HCT116 (cell line): ENCODE measurements around the gene LIG3. TPM values are rescaled to one million over a fixed set of nuclear protein-coding genes. Genes with fewer than 3 reads are reported as not detected.

Experiments
- ATAC-seq: fragments of 200-7000 bp; cut with Tn5 transposase; 2 replicates; pipeline ENCODE4 v1.9.1; 2020; ENCODE audit warnings: mild to moderate bottlenecking, moderate library complexity
- BruUV-seq: library from RNA; stranded (reverse); fragments of 400-500 nt; replicated peaks from 2 replicates; lab custom pipeline; 2021; lab: Mats Ljungman, UMichigan
- CTCF ChIA-PET: fragments of 300-600 bp; sonication (Branson Sonifier 250); formaldehyde crosslinking; loops from one replicate; lab custom pipeline; 2021; ENCODE audit warnings: antibody characterized with exemption; lab: Charles Lee
- POLR2A ChIA-PET: fragments of 300-600, 350-600 bp; sonication (Branson Sonifier 250); formaldehyde crosslinking; loops from one replicate; lab custom pipeline; 2021; ENCODE audit warnings: antibody characterized with exemption; lab: Charles Lee
- RAD21 ChIA-PET, 2 experiments: fragments of 300-600 bp; sonication (Branson Sonifier 250); formaldehyde crosslinking; loops; one replicate each; lab custom pipeline; 2023; ENCODE audit warnings: low total read pairs in 2 of 2; ENCODE audit not compliant: uncharacterized antibody in 2 of 2, unreplicated experiment in 2 of 2, low non-redundant PET in 1 of 2; lab: Charles Lee
- DNase-seq: peaks from one replicate; pipeline ENCODE4 v3.0.0-alpha.2; 2010; ENCODE audit warnings: low read depth, low spot score
- H2AFZ ChIP-seq: fragments of 200-600 bp; shearing (Covaris generic), sonication (generic); 2 replicates; pipeline ENCODE4 v1.6.1; 2017; ENCODE audit warnings: low read depth, mixed run types, mixed read lengths, antibody characterized with exemption, low read length; ENCODE audit not compliant: poor library complexity, severe bottlenecking
- H3K27ac ChIP-seq: 2 replicates; pipeline ENCODE4 v1.5.1; 2012; ENCODE audit warnings: low read depth, low read length
- H3K27me3 ChIP-seq: fragments of 200-600 bp; sonication (generic); 2 replicates; pipeline ENCODE4 v1.6.1; 2016; ENCODE audit warnings: mixed run types, low read length, mixed read lengths; ENCODE audit not compliant: insufficient read depth
- H3K36me3 ChIP-seq, 2 experiments: fragments of 200-500 bp in 1 of 2; fragments of 200-600 bp in 1 of 2; sonication (Bioruptor generic) in 1 of 2; sonication (generic) in 1 of 2; 2 replicates each; pipeline versions ENCODE4 v1.5.1 to v1.6.1; 2014 to 2016; ENCODE audit warnings: low read length in 2 of 2, inconsistent platforms in 1 of 2, mixed read lengths in 1 of 2, mixed run types in 1 of 2; ENCODE audit not compliant: insufficient read depth in 2 of 2, control insufficient read depth in 1 of 2
- H3K4me1 ChIP-seq, 2 experiments: fragments of 200-600 bp in 1 of 2; sonication (generic) in 1 of 2; 2 replicates each; pipeline versions ENCODE4 v1.5.1 to v1.6.1; 2012 to 2017; ENCODE audit warnings: low read length in 2 of 2, inconsistent platforms in 1 of 2, mild to moderate bottlenecking in 1 of 2, mixed read lengths in 1 of 2, mixed run types in 1 of 2, moderate library complexity in 1 of 2; ENCODE audit not compliant: insufficient read depth in 2 of 2, control insufficient read depth in 1 of 2
- H3K4me2 ChIP-seq: fragments of 200-600 bp; sonication (generic); 2 replicates; pipeline ENCODE4 v1.6.1; 2017; ENCODE audit warnings: mixed run types, low read length, mixed read lengths
- H3K4me3 ChIP-seq, 2 experiments: fragments of 200-600 bp in 1 of 2; sonication (generic) in 1 of 2; replicated peaks in 1 of 2; 2 replicates each; pipeline ENCODE4 v1.5.1; 2011 to 2016; ENCODE audit warnings: low read length in 2 of 2, control low read depth in 1 of 2, low read depth in 1 of 2, mild to moderate bottlenecking in 1 of 2, mixed read lengths in 1 of 2, mixed run types in 1 of 2
- H3K79me2 ChIP-seq: fragments of 200-600 bp; sonication (generic); 2 replicates; pipeline ENCODE4 v1.6.1; 2017; ENCODE audit warnings: mild to moderate bottlenecking, mixed run types, low read length, moderate library complexity, mixed read lengths; ENCODE audit not compliant: insufficient read depth
- H3K9ac ChIP-seq: fragments of 200-600 bp; sonication (generic); 2 replicates; pipeline ENCODE4 v1.6.1; 2016; ENCODE audit warnings: low read length, mixed read lengths
- H3K9me2 ChIP-seq: fragments of 200-600 bp; sonication (generic), shearing (Covaris generic); 2 replicates; pipeline ENCODE4 v1.6.1; 2017; ENCODE audit warnings: mixed run types, mild to moderate bottlenecking, moderate library complexity; ENCODE audit not compliant: insufficient read depth
- H3K9me3 ChIP-seq, 2 experiments: fragments of 200-500 bp in 1 of 2; fragments of 200-600 bp in 1 of 2; sonication (Bioruptor generic) in 1 of 2; sonication (generic) in 1 of 2; 2 replicates each; pipeline ENCODE4 v1.6.1; 2014 to 2017; ENCODE audit warnings: low read length in 2 of 2, mixed read lengths in 2 of 2, inconsistent platforms in 1 of 2, low read depth in 1 of 2, mild to moderate bottlenecking in 1 of 2, mixed run types in 1 of 2, moderate library complexity in 1 of 2; ENCODE audit not compliant: control insufficient read depth in 1 of 2, insufficient read depth in 1 of 2
- H4K20me1 ChIP-seq: fragments of 200-600 bp; sonication (generic), shearing (Covaris generic); 2 replicates; pipeline ENCODE4 v1.6.1; 2017; ENCODE audit warnings: mixed run types, mild to moderate bottlenecking, moderate library complexity; ENCODE audit not compliant: insufficient read depth
- CEBPB ChIP-seq: IDR thresholded peaks from 2 replicates; pipeline ENCODE4 v1.6.1; 2012; ENCODE audit warnings: low read depth
- CTCF ChIP-seq, 3 experiments: fragments of 200-600 bp in 1 of 3; sonication (generic) in 1 of 3; IDR thresholded peaks in 2 of 3; conservative IDR thresholded peaks in 1 of 3; 2 replicates each; pipeline ENCODE4 v1.5.1; 2012 to 2017; ENCODE audit warnings: low read depth in 2 of 3, low read length in 2 of 3, antibody characterized with exemption in 1 of 3, borderline replicate concordance in 1 of 3, control low read depth in 1 of 3, mild to moderate bottlenecking in 1 of 3, mixed read lengths in 1 of 3, mixed run types in 1 of 3, moderate library complexity in 1 of 3; ENCODE audit not compliant: insufficient read depth in 1 of 3
- EGR1 ChIP-seq: IDR thresholded peaks from 2 replicates; pipeline ENCODE4 v1.6.1; 2012; ENCODE audit warnings: low read depth
- ELF1 ChIP-seq: IDR thresholded peaks from 2 replicates; pipeline ENCODE4 v1.6.1; 2012; ENCODE audit warnings: low read depth, borderline replicate concordance
- EZH2 ChIP-seq: fragments of 200-600 bp; sonication (generic); IDR thresholded peaks from 2 replicates; pipeline ENCODE4 v1.6.1; 2017; ENCODE audit warnings: antibody characterized with exemption, mixed run types
- JUND ChIP-seq: IDR thresholded peaks from 2 replicates; pipeline ENCODE4 v1.6.1; 2012
- MAX ChIP-seq: IDR thresholded peaks from 2 replicates; pipeline ENCODE4 v1.6.1; 2012
- POLR2AphosphoS5 ChIP-seq: IDR thresholded peaks from 2 replicates; pipeline ENCODE4 v1.6.1; 2011; ENCODE audit warnings: mild to moderate bottlenecking, low read depth, low read length, moderate library complexity
- RAD21 ChIP-seq: IDR thresholded peaks from 2 replicates; pipeline ENCODE4 v1.6.1; 2012; ENCODE audit warnings: low read depth, mild to moderate bottlenecking
- SP1 ChIP-seq: IDR thresholded peaks from 2 replicates; pipeline ENCODE4 v1.6.1; 2012; ENCODE audit warnings: low read depth
- SRF ChIP-seq: IDR thresholded peaks from 2 replicates; pipeline ENCODE4 v1.6.1; 2012; ENCODE audit warnings: low read depth
- TCF7L2 ChIP-seq: IDR thresholded peaks from 2 replicates; pipeline ENCODE4 v1.7.0; 2011; ENCODE audit warnings: borderline replicate concordance, inconsistent platforms; ENCODE audit not compliant: insufficient read depth, insufficient read length; ENCODE audit errors: extremely low read depth
- YY1 ChIP-seq: IDR thresholded peaks from 2 replicates; pipeline ENCODE4 v1.6.1; 2011; ENCODE audit warnings: low read length, low read depth, moderate library complexity, mild to moderate bottlenecking; ENCODE audit not compliant: insufficient replicate concordance; ENCODE audit errors: extremely low read depth
- ZFX ChIP-seq: fragments of 450-650 bp; IDR thresholded peaks from 2 replicates; pipeline ENCODE4 v1.6.1; 2017
- ZNF274 ChIP-seq: fragments of 200-500 bp; sonication (Bioruptor generic); IDR thresholded peaks from 2 replicates; pipeline ENCODE4 v1.6.1; 2014; ENCODE audit warnings: mild to moderate bottlenecking, low read depth, low read length, inconsistent platforms
- intact Hi-C: fragments of 100-400 bp; cut with micrococcal nuclease; formaldehyde crosslinking; loops from 2 replicates; pipeline ENCODE4 v1.10.0; 2022
- total RNA-seq: library from RNA; stranded (reverse); gene quantifications from one replicate; pipeline ENCODE4 v1.2.1, GENCODE V29; 2021; ENCODE audit not compliant: unreplicated experiment

Gene LIG3
- total RNA-seq, 1 experiment from 2014 or later: 49.4 TPM

- TF ChIP-seq JUND: no peak
- TF ChIP-seq RAD21: no peak
- no peak for TF ChIP-seq TCF7L2
- TF ChIP-seq SP1: no peak
- no peak for TF ChIP-seq ZFX
- TF ChIP-seq EZH2: no peak
- no peak for TF ChIP-seq YY1
- no peak for TF ChIP-seq ELF1
- TF ChIP-seq MAX: no peak
- no peak for TF ChIP-seq SRF
- TF ChIP-seq ZNF274: no peak
Measured at GRCh38 chr17:35011671-35012216, 31.4 kb downstream of the LIG3 start.

GRCh38 chr17:35016369-35016768 lies 36.1 kb downstream of the LIG3 start:
- ATAC-seq (no peak), DNase-seq (no peak)
- no peaks in the 10 kb centered on the region for H3K9me2 ChIP-seq
- H3K9ac ChIP-seq: no peak overlapping the region
- intact Hi-C loops: no loop called here
- H3K79me2 ChIP-seq: no peaks in the 10 kb centered on the region
- peaks cover 4 to 15% of the 10 kb centered on the region in 2 experiments; a peak in 3 of 4 replicates for H3K36me3 ChIP-seq
- ChIA-PET POLR2A (no interaction called here), CTCF (no interaction called here), RAD21 (no interaction called here)
- H3K9me3 ChIP-seq: no peaks in the 10 kb centered on the region
- H3K4me2 ChIP-seq: no peak overlapping the region
- no peaks in the 10 kb centered on the region for H4K20me1 ChIP-seq
- no peak overlapping the region for H3K27ac ChIP-seq
- no peak overlapping the region for H3K4me3 ChIP-seq
- BruUV-seq: no TSS peak
- H2AFZ ChIP-seq: no peak overlapping the region
- no peaks in the 10 kb centered on the region for H3K27me3 ChIP-seq
- no peaks in the 10 kb centered on the region for H3K4me1 ChIP-seq
- no peak for TF ChIP-seq CEBPB
- TF ChIP-seq POLR2AphosphoS5: no peak
- no peak for TF ChIP-seq JUND
- no peak for TF ChIP-seq SP1
- no peak for TF ChIP-seq TCF7L2
- no peak for TF ChIP-seq MAX
- TF ChIP-seq RAD21: no peak
- TF ChIP-seq YY1: no peak
- no peak for TF ChIP-seq EGR1
- TF ChIP-seq CTCF (IDR thresholded peaks at IDR 0.05 in 2 of 3, conservative IDR thresholded peaks at IDR 0.05 in 1 of 3; ENCODE audit: borderline replicate concordance in 1 of 3, insufficient read depth in 1 of 3, low read depth in 2 of 3, low read length in 2 of 3): no peak

More at GRCh38 chr17:35011671-35012216, 31.4 kb downstream of the LIG3 start:
- no peak overlapping the region for H3K4me3 ChIP-seq
- H3K27me3 ChIP-seq: no peaks in the 10 kb centered on the region
- DNase-seq: no peak
- H3K36me3 ChIP-seq: peaks cover 4 to 10% of the 10 kb centered on the region in 2 experiments; a peak in 3 of 4 replicates
- ATAC-seq: no peak
- H3K27ac ChIP-seq: no peak overlapping the region
- intact Hi-C loops: no loop called here
- no TSS peak for BruUV-seq
- POLR2A ChIA-PET: no interaction called here
- CTCF ChIA-PET: no interaction called here
- no peaks in the 10 kb centered on the region for H3K9me3 ChIP-seq
- H3K9ac ChIP-seq: no peak overlapping the region
- no peaks in the 10 kb centered on the region for H3K4me1 ChIP-seq
- no peaks in the 10 kb centered on the region for H3K79me2 ChIP-seq
- RAD21 ChIA-PET: no interaction called here
- H4K20me1 ChIP-seq: no peaks in the 10 kb centered on the region
- no peak overlapping the region for H2AFZ ChIP-seq
- no peak overlapping the region for H3K4me2 ChIP-seq
- no peaks in the 10 kb centered on the region for H3K9me2 ChIP-seq
